ENCODE data around the gene RHOB.

RHOB gene

GRCh38 chr2:20438334-20439192, 8.3 kb upstream of the RHOB start:
- ATAC-seq: no peak

- no peak for ATAC-seq
Observed at GRCh38 chr2:20439193-20439475, 7.7 kb upstream of the RHOB start.

- no peak for ATAC-seq
Observed at GRCh38 chr2:20439503-20439902, 7.4 kb upstream of the RHOB start.

GRCh38 chr2:20440001-20440560, 6.8 kb upstream of the RHOB start:
- ATAC-seq: no peak

- no peak for ATAC-seq
Observed at GRCh38 chr2:20443276-20443920, 3.5 kb upstream of the RHOB start.

GRCh38 chr2:20444101-20444992, 2.5 kb upstream of the RHOB start:
- no peak for ATAC-seq

- no peak for ATAC-seq
Observed at GRCh38 chr2:20444993-20445910, 1.6 kb upstream of the RHOB start.

- ATAC-seq: no peak
Observed at GRCh38 chr2:20446255-20446916, 488 bp upstream of the RHOB start.

- ATAC-seq: no peak
Observed at GRCh38 chr2:20447437-20448245, 767 bp downstream of the RHOB start.

GRCh38 chr2:20448246-20448976, 1.5 kb downstream of the RHOB start:
- ATAC-seq: no peak

GRCh38 chr2:20448977-20449306, 2.1 kb downstream of the RHOB start:
- ATAC-seq: no peak

GRCh38 chr2:20449501-20450200, 2.8 kb downstream of the RHOB start:
- ATAC-seq: no peak

GRCh38 chr2:20450201-20450999, 3.5 kb downstream of the RHOB start:
- no peak for ATAC-seq

- no peak for ATAC-seq
Observed at GRCh38 chr2:20451000-20451290, 4.1 kb downstream of the RHOB start.

- no peak for ATAC-seq
Observed at GRCh38 chr2:20451341-20451740, 4.5 kb downstream of the RHOB start.

GRCh38 chr2:20451761-20452499, 5.1 kb downstream of the RHOB start:
- no peak for ATAC-seq

GRCh38 chr2:20452551-20452950, 5.7 kb downstream of the RHOB start:
- no peak for ATAC-seq

GRCh38 chr2:20453087-20453486, 6.2 kb downstream of the RHOB start:
- no peak for ATAC-seq

Data from activated CD4-positive, CD25-positive, alpha-beta regulatory T cell treated with anti-CD3 and anti-CD28 coated beads, Interleukin-2, amount 50 U/mL, for 24 hours (primary cell).